HG03460 (cell line): ENCODE measurements around the gene SYTL5.
"Not testable (repeated sequence)": the region's sequence is repeated elsewhere in the genome, so short reads cannot be mapped to it uniquely, and the experiment has no call there.

Experiments used
- ATAC-seq: cut with Tn5 transposase; IDR thresholded peaks from one replicate; pipeline ENCODE4 v1.9.1; 2021; ENCODE audit not compliant: unreplicated experiment

SYTL5 gene

DNA sequence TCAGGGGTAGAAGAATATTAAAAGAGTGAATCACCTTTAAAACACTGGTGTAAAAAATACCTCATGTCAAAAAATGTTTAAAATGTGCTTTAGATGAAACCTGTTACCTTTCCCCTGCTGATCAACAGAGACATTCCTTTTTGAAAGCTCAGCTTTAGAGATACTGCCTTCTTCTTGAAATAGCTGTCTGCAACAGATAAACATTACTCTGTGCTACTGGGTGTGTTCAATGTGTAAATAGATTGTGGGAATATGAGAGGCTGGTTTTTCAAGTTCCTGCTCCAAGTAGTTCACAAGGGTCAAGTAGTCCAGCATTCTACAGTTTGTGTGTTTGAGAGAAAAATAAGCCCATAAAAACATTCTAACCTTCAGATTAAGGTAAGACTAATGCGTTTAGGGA is at the start of gene SYTL5:
Gene SYTL5, plus strand, starts transcription at position 263 of the 400 bp plus-strand sequence. CDS start 27,337 bp downstream, outside the sequence.
- ATAC-seq, result no peak

DNA sequence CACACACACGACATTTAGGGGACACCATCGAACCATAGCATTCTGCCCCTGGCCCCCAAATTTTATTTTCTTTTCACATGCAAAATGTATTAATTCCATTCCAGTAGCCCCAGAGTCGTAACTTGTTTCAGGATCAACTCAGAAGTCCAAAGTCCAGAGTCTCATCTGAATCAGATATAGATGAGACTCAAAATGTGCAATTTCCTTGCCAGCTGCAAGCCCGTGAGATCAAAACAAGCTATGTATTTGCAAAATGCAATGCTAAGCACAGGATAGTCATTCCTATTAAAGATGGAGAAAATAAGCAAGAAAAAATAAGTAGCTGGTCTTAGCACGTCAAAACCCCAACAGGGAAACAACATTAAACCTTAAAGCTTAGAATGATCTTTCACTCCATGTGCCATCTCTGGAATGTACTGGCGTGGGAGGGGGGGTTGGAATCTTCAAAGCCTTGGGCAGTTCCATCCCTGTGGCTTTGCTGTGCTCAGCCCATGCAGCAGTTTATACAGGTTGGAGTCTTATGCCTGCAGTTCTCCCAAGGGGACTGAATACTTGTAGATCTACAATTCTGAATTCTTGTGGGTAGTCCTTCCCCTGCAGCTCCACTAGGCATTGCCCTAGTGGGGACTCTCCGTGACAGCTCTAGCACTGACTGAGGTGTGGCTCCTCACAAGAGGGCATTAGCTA is 47.7 kb upstream of the SYTL5 start:
- no peak for ATAC-seq

GRCh38 chrX:37959212-37960021 is 46.9 kb upstream of the SYTL5 start:
- no peak for ATAC-seq

DNA sequence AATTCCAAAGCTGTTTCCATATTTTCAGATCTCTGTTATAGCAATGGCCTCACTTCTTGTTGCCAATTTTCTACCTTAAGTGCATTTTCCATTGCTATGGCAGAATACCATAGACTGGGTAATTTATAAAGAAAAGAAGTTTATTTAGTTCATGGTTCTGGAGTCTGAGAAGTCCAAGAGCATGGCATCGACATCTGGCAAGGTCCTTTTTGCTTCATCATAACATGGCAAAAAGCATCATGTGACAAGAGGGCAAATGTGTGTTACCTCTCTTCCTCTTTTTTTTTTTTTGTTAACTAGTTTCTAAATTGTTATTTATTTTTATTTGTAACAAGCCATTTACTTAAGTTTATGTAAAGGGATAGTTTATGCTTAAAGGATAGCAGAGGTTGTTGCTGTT is 45.2 kb upstream of the SYTL5 start:
- no peak for ATAC-seq

- ATAC-seq, result no peak
These were observed 38.6 kb upstream of the SYTL5 start for GRCh38 chrX:37967714-37968113.

- ATAC-seq, result no peak
These were observed 30.9 kb upstream of the SYTL5 start for GRCh38 chrX:37975421-37975820.

- no peak for ATAC-seq
These were observed 30.2 kb upstream of the SYTL5 start for GRCh38 chrX:37976153-37976552.

GRCh38 chrX:37984880-37985279 is 21.5 kb upstream of the SYTL5 start:
- ATAC-seq, result no peak

- ATAC-seq, result no peak
These were observed 19.5 kb upstream of the SYTL5 start for GRCh38 chrX:37986893-37987292.

DNA sequence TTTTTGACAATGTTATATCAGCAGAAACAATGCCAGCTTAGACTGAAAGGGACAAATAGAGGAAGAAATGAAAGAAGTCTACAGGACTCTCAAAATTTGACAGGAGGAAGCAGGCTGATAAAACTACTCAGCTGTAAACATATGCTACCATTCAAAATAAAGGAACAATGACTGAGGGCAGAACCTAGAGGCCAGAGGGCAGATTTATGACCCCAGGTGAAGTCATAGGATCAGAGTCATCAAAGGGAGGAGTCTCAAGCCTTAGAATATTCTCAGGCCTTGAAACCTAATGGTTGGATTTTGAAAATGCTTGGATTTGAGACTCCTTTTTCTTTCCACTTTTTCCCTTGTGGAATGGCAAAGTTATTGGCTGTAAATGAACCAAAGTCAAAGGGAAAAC is 17.0 kb upstream of the SYTL5 start:
- no peak for ATAC-seq

DNA sequence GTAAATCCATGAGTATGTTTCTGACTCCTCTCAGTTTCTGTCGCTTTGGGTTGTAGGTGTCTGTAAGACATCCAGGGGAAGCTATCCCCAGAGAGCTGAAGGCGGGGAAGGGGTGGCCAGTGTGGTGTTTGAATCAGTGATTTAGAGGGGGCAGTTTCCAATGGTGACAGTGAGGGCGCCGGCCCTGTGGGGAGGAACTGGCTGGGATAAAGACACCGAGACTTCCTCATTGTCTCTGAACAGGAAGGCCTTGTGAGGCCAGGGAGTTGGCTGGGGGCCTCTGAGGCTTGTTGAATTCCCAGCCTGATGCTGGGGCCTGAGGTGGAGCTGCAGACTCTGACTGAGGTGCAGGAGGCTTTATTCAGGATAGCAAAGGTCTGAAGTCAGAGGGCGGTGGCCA is 15.1 kb upstream of the SYTL5 start:
- not testable (repeated sequence) for ATAC-seq

DNA sequence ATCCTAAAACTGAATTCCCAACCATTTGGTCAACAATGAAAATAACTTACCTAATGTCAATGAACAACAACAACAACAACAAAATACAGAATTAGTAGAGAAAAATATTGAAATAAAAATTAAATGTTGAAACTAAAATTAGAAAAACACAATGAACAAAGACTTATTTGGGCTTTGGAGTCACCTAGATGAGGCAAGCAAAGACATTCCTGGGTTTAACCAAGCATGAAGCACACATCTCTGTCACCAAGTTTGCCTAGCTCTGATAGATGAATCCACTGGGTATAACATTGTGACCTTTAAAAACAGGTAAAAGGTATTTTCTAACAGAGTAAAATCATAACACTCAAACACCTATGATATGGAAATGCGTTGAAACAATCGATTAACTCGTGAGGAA is 13.2 kb upstream of the SYTL5 start:
- no peak for ATAC-seq

- no peak for ATAC-seq
These were observed 12.3 kb upstream of the SYTL5 start for GRCh38 chrX:37993837-37994619.

DNA sequence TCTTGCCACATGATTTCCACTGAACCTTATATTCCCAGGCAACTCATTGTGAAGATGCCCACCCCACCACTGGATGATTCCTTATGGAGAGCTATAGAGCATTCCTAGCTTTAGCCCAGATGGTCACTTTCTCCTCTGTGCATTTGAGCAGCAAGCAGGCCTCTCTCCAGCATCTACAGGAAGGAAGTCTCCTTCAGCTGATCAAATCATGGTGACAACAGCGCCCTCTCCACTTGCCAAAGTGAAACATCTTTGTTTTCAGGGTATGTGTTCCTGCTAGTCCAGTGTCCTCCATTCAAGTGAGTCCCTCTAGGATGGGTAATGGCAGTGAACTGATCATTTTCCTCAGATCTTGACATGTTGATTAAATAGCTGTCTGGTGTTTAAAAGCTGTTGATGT is 10.9 kb upstream of the SYTL5 start:
- no peak for ATAC-seq

DNA sequence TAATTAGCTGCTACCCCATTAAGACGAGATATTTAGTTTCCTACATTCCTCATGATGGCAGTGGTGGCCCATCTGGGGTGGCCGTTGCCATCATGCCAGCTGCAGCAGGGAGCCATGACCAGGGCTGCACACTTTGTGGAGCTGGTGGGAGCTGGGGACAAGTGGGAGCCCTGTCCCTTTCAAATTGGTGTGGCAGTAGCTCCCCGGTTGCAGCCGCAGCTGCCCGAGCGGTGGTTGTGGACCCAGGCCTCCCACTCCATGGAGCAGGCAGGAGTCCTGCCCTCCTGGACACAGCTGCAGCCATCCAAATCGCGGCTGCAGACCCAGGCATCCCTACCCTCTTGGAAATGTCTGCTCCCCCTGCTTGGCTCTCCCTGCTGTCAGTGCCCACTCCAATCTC is 9.3 kb upstream of the SYTL5 start:
- ATAC-seq, result no peak

DNA sequence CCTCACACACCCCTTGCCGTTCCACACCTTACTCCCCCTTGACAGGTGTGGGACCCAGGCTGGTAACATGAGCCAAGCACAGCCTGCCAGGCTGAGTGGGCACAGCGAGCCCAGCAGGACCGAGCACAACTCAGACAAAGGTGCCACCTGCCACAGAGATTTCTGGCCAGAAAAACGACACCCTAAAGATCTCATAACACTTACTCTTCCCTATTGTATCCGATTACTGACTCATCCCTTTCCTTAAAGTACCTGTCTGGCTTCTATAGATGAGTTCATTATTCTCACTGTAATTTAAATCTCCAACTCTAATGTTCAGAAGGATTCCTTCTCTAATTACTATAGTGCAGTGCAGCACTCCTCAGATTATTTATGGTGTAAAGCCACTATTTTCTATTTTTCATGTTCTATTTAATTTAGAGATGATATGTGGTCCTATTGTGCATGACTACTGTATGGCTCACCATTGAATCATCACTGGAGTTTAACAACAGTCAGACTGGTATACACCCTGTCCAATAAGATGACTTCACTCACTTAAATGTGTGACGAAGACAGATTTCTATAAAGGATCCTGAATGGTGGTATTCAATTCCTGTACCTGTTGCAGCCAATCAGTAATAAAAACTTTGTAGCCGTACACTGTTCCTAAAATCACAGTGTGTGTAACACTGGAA is 7.6 kb upstream of the SYTL5 start:
- no peak for ATAC-seq

DNA sequence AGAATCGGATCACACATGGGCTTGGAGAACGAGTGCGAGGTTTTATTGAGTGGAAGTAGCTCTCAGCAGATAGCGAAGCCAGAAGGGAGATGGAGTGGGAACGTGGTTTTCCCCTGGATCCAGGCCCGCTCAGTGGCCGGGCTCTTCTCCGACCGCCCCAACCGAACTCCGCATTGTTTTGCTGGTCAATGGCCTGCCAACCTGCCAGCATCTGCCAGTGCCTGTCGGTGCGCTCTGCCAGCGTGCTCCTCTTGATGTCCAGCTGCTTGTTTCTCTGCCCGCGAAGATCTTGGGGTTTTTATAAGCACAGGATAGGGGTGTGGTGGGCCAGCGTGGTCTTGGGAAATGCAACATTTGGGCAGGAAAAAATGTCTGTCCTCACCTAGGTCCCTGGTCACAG is 5.6 kb upstream of the SYTL5 start:
- ATAC-seq, result no peak

- ATAC-seq, result no peak
These were observed 2.3 kb upstream of the SYTL5 start for GRCh38 chrX:38004046-38004445.

DNA sequence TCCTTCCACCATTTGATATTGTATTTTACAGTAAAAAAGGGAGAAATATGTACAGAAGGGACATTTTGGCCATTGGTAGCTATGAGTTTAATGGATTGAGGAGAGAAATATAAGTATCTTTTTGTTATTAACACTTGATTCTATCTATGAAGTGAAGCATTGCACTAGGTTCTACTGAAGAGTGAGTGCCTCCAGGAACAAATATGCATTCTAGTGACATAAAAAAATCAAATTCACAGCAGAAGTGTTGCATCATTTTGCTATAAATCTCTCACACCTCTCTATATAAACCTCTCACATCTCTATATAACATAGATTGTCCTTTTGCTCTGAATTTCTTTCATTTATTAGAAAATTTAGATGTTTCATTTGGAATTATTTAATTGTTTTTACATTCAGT is 425 bp downstream of the SYTL5 start:
- no peak for ATAC-seq

DNA sequence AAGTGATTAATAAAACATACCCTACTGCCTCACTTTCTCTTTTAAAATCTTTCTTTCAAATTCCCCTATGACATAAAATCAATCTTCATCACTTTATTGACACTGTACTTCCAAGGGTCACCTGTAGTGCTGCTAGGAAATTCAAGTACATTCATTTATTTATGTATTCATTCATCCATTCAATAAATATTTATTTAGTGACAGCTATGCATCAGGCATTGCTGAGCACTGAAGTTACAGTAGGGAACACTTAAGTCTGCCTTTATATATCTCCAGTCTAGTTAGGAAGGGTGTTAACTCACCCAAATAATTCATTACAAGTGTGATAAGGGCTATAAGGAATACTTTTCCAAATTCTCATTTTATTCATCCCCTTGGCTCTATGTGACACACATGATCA is 2.3 kb downstream of the SYTL5 start:
- no peak for ATAC-seq

DNA sequence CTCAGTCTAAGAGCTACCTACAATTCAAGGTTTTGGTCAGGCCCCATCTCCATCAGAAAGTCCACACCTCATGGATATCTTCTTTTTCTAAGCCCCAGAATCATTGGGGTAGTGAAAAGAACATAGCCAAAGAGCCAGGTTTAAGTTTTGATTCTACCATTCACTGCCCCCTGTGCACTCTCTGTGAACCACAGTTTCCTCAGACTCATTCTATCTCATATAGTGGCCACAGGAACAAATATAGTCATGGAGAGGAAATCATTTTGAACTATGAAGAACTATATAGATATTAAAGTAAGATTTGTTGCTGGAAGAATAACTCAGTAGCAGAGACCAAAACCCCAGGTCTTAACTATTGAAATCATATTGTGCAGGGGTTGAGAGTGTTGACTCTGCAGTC is 3.3 kb downstream of the SYTL5 start:
- no peak for ATAC-seq
